GM12872 (cell line): ENCODE data around the gene SPTSSA.

Source experiments
- TF ChIP-seq, protein P1 (sequence below): IDR thresholded peaks from 3 replicates; pipeline ENCODE4 v1.5.1; 2011; ENCODE audit warnings: low read depth, mild to moderate bottlenecking, low read length, moderate library complexity; ENCODE audit not compliant: insufficient read depth

Gene SPTSSA

GRCh38 chr14:34436118-34436905 is 25.7 kb downstream of the SPTSSA start:
- TF ChIP-seq, protein P1, sequence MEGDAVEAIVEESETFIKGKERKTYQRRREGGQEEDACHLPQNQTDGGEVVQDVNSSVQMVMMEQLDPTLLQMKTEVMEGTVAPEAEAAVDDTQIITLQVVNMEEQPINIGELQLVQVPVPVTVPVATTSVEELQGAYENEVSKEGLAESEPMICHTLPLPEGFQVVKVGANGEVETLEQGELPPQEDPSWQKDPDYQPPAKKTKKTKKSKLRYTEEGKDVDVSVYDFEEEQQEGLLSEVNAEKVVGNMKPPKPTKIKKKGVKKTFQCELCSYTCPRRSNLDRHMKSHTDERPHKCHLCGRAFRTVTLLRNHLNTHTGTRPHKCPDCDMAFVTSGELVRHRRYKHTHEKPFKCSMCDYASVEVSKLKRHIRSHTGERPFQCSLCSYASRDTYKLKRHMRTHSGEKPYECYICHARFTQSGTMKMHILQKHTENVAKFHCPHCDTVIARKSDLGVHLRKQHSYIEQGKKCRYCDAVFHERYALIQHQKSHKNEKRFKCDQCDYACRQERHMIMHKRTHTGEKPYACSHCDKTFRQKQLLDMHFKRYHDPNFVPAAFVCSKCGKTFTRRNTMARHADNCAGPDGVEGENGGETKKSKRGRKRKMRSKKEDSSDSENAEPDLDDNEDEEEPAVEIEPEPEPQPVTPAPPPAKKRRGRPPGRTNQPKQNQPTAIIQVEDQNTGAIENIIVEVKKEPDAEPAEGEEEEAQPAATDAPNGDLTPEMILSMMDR, result no peak

DNA sequence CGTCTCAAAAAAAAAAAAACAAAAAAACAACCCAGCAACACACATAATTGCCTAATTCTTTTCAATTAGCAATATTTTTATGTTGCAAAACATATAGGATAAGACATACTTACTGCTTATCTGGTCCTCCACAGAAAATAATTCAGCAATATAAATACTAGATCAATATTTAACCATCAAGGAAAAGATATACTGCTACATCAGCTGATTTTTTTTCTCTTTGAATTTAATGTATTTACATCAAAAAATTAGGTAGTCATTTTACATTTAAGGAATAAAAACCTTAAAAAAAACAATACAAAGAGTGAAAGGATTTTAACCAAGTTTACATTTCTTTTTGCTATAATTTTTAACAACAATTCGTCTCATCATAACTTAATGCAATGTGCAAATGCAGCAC is 28.1 kb downstream of the SPTSSA start:
- TF ChIP-seq, protein P1, result no peak

DNA sequence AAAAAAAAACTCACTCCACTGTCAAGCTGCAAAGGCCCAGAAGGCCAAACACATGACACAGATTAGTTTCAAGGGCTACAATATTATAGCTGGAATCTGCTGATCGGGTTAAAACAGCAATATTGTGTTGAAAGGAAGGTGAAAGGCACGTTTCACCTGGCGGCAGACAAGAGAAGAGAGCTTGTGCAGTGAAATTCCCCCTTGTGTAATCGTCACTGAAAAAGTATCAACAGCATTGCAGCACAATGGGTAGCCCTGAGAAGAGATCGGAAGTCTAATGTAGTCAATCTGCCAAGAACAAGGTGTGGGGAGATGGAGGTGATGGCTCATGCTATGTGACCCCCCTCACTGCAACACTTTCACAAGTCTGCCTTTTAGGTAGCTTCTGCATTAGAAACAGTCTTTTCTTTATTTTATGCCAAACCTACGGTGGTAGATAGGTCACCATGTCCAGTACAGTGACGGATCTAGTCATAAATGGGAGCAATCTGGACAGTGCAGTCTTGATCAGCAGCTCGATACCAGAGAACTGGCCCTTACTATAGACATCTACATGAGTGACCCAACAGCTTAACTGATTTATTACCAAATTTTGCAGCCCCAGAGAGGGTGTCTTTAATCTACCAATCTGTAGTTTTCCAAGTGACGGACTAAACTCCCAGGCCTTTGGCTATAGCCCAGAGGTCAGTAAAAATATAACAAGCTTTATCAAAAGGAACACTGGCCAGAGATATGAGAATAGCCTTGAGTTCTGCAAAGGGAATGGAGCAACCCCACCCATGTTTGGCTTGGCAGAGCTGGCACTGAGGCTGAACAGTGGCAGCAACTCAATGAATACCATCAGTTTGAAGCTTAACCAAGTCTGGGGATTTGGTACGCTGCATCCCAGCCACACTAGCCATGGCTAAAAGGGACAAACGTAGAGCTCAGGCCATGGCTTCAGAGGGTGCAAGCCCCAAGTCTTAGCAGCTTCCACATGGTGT is 35.4 kb downstream of the SPTSSA start:
- TF ChIP-seq, protein P1, result no peak

DNA sequence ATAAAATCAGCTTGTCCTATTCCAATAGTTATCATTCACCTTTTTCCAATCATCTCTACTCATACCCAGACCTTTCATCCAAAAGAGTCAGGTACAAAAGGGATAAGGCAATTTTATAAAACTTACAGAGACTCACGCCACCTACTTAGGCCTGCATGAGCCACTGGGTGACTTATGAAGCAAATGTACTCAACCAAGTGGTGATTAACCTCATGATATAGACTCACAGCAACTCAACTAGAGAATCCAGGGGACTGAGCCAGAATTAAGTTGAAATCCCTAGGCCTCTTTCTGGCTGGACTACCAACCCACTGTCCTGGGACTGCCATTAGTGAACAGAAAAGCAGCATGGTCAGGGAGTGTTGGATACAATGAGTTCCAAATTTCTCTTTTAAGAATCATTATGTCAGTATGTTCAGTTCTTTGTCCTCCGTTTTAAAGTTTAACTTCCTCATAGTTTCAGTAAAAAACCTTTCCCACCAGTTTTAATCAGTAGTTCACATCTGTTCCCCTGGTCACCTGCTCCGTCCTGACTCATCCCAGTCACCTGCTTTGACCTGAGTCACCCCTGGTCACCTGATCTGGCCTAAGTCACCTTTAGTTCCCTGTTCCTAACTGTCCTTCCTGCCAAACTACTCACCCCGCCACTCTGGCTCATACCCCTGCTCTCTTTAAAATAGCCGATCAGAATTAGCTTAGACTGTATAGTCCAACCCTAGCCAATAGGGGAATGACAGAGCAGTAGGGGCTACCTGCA is 36.8 kb downstream of the SPTSSA start:
- TF ChIP-seq, protein P1, result no peak

- TF ChIP-seq, protein P1, result no peak
Measured at GRCh38 chr14:34424488-34424887, 37.6 kb downstream of the SPTSSA start.

DNA sequence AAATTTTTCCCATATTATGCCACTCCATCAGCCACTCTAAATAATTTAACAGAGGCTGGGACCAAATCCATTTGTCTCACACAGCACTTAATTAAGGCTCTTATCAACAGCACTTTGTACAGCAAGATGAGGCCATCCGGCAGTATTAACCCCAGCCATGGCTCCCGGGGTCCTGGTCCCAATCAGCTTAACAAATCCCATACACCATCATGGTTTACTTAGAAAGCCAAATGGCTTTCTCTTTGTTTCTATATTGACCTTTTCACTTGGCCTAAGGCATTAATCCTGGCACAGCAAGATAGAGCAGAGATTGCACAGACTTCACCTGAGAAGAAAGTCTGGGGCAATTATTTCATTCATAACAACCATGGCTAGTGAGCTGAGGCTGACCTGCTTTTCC is 38.6 kb downstream of the SPTSSA start:
- TF ChIP-seq, protein P1, result no peak
